ENCODE measurements around the gene ARSD.
"Not testable (repeated sequence)": the region's sequence is repeated elsewhere in the genome, so short reads cannot be mapped to it uniquely, and the experiment has no call there.

ARSD gene

GRCh38 chrX:2933125-2933900, 4.2 kb upstream of the ARSD start:
- no peak for DNase-seq

GRCh38 chrX:2931612-2932011, 2.5 kb upstream of the ARSD start:
- DNase-seq: no peak

- no peak for DNase-seq
These were observed 2.0 kb upstream of the ARSD start for GRCh38 chrX:2931155-2931554.

- no peak for DNase-seq
These were observed 952 bp downstream of the ARSD start for GRCh38 chrX:2928191-2928582.

GRCh38 chrX:2926664-2927275, 2.4 kb downstream of the ARSD start:
- no peak for DNase-seq

- not testable (repeated sequence) for DNase-seq
These were observed 2.9 kb downstream of the ARSD start for GRCh38 chrX:2926255-2926654.

GRCh38 chrX:2924151-2924550, 5.0 kb downstream of the ARSD start:
- DNase-seq: no peak

- no peak for DNase-seq
These were observed 7.4 kb downstream of the ARSD start for GRCh38 chrX:2921750-2922149.

GRCh38 chrX:2921193-2921592, 7.9 kb downstream of the ARSD start:
- DNase-seq: no peak

- DNase-seq: no peak
These were observed 11.4 kb downstream of the ARSD start for GRCh38 chrX:2917767-2918166.

GRCh38 chrX:2913118-2913517, 16.0 kb downstream of the ARSD start:
- DNase-seq: no peak

GRCh38 chrX:2910109-2910508, 19.0 kb downstream of the ARSD start:
- DNase-seq: no peak

GRCh38 chrX:2908125-2908685, 20.9 kb downstream of the ARSD start:
- DNase-seq: no peak

GRCh38 chrX:2907295-2907694, 21.8 kb downstream of the ARSD start:
- DNase-seq: no peak

- no peak for DNase-seq
These were observed 25.8 kb downstream of the ARSD start for GRCh38 chrX:2903366-2903765.

- DNase-seq: no peak
These were observed 26.3 kb downstream of the ARSD start for GRCh38 chrX:2902841-2903240.

- DNase-seq: no peak
These were observed 27.6 kb downstream of the ARSD start for GRCh38 chrX:2901367-2902036.

- no peak for DNase-seq
These were observed 30.2 kb downstream of the ARSD start for GRCh38 chrX:2898846-2899512.

GRCh38 chrX:2897690-2898623, 31.2 kb downstream of the ARSD start:
- not testable (repeated sequence) for DNase-seq

GRCh38 chrX:2897311-2897689, 31.8 kb downstream of the ARSD start:
- DNase-seq: no peak

- DNase-seq: no peak
These were observed 34.2 kb downstream of the ARSD start for GRCh38 chrX:2894885-2895292.

GRCh38 chrX:2892816-2893215, 36.3 kb downstream of the ARSD start:
- DNase-seq: no peak

Measured in GOT3 (cell line).